NT2/D1 (cell line): ENCODE data around the gene GBP7.

Experiments
- DNase-seq: peaks from one replicate; pipeline ENCODE4 v3.0.0-alpha.2; 2011; ENCODE audit warnings: low read depth, low spot score
- H3K27me3 ChIP-seq: 2 replicates; pipeline ENCODE4 v1.6.0; 2011; ENCODE audit warnings: mild to moderate bottlenecking; ENCODE audit not compliant: insufficient read length, insufficient read depth
- H3K36me3 ChIP-seq: 2 replicates; pipeline ENCODE4 v1.6.1; 2011; ENCODE audit warnings: mild to moderate bottlenecking, low read length, mixed read lengths; ENCODE audit not compliant: insufficient read depth, insufficient read length
- H3K4me1 ChIP-seq: 2 replicates; pipeline ENCODE4 v1.5.1; 2011; ENCODE audit not compliant: insufficient read depth, insufficient read length
- H3K4me3 ChIP-seq: 2 replicates; pipeline ENCODE4 v1.5.1; 2011; ENCODE audit warnings: low read depth; ENCODE audit not compliant: insufficient read length
- H3K9ac ChIP-seq: 2 replicates; pipeline ENCODE4 v1.6.0; 2011; ENCODE audit warnings: low read depth; ENCODE audit not compliant: insufficient read length
- H3K9me3 ChIP-seq: 2 replicates; pipeline ENCODE4 v1.5.1; 2011; ENCODE audit warnings: mild to moderate bottlenecking, low read length; ENCODE audit not compliant: insufficient read depth
- SUZ12 ChIP-seq: IDR thresholded peaks from 2 replicates; pipeline ENCODE4 v1.6.1; 2011; ENCODE audit not compliant: insufficient read length, insufficient read depth; ENCODE audit errors: extremely low read depth
- YY1 ChIP-seq: IDR thresholded peaks from 2 replicates; pipeline ENCODE4 v1.6.1; 2011; ENCODE audit not compliant: insufficient read length, insufficient read depth
- ZNF274 ChIP-seq: IDR thresholded peaks from 2 replicates; pipeline ENCODE4 v1.6.1; 2011; ENCODE audit warnings: mild to moderate bottlenecking, low read depth, low read length

The GBP7 gene

GRCh38 chr1:89201106-89201794 is 25.4 kb upstream of the GBP7 start:
- no peaks in the 10 kb centered on the region for H3K27me3 ChIP-seq
- no peak overlapping the region for H3K9ac ChIP-seq
- H3K9me3 ChIP-seq = peaks cover 17% of the 10 kb centered on the region
- no peak overlapping the region for H3K4me3 ChIP-seq
- DNase-seq = no peak
- H3K4me1 ChIP-seq = no peaks in the 10 kb centered on the region
- TF ChIP-seq YY1 (no peak), ZNF274 (no peak), SUZ12 (no peak)
- H3K36me3 ChIP-seq = no peaks in the 10 kb centered on the region

- Histone ChIP-seq H3K36me3 (no peaks in the 10 kb centered on the region), H3K4me3 (no peak overlapping the region), H3K9ac (no peak overlapping the region), H3K4me1 (no peaks in the 10 kb centered on the region), H3K27me3 (no peaks in the 10 kb centered on the region), H3K9me3 (peaks cover 17% of the 10 kb centered on the region)
- TF ChIP-seq ZNF274 = no peak
- no peak for TF ChIP-seq SUZ12
- no peak for TF ChIP-seq YY1
- DNase-seq = no peak
Measured at GRCh38 chr1:89200663-89201062, 24.9 kb upstream of the GBP7 start.

GRCh38 chr1:89199525-89200031 is 23.8 kb upstream of the GBP7 start:
- Histone ChIP-seq H3K4me3 (no peak overlapping the region), H3K9me3 (peaks cover 6% of the 10 kb centered on the region; the same call in 1 of the 2 replicates), H3K36me3 (no peaks in the 10 kb centered on the region), H3K27me3 (no peaks in the 10 kb centered on the region), H3K4me1 (no peaks in the 10 kb centered on the region), H3K9ac (no peak overlapping the region)
- DNase-seq = no peak
- no peak for TF ChIP-seq YY1
- no peak for TF ChIP-seq ZNF274
- no peak for TF ChIP-seq SUZ12

- Histone ChIP-seq H3K36me3 (no peaks in the 10 kb centered on the region), H3K9ac (no peak within 1 kb of the TSS), H3K27me3 (no peaks in the 10 kb centered on the region), H3K4me3 (no peak within 1 kb of the TSS), H3K9me3 (no peaks in the 10 kb centered on the region), H3K4me1 (no peaks in the 10 kb centered on the region)
- TF ChIP-seq YY1 = no peak
- TF ChIP-seq ZNF274 = no peak
- no peak for DNase-seq
Measured at GRCh38 chr1:89198491-89199072, 22.8 kb upstream of the GBP7 start, which contains the start of gene GBP4. Gene GBP4, minus strand, starts transcription at chr1:89198942. Its CDS starts 108 bp downstream, at chr1:89198834.

GRCh38 chr1:89198081-89198480 is 22.3 kb upstream of the GBP7 start:
- Histone ChIP-seq H3K9ac (no peak overlapping the region), H3K4me1 (no peaks in the 10 kb centered on the region), H3K36me3 (no peaks in the 10 kb centered on the region), H3K27me3 (no peaks in the 10 kb centered on the region), H3K9me3 (no peaks in the 10 kb centered on the region), H3K4me3 (no peak overlapping the region)
- no peak for DNase-seq
- TF ChIP-seq SUZ12 = no peak
- no peak for TF ChIP-seq YY1
- no peak for TF ChIP-seq ZNF274

GRCh38 chr1:89195476-89195875 is 19.7 kb upstream of the GBP7 start:
- no peaks in the 10 kb centered on the region for H3K36me3 ChIP-seq
- no peaks in the 10 kb centered on the region for H3K27me3 ChIP-seq
- H3K4me3 ChIP-seq = no peak overlapping the region
- DNase-seq = no peak
- H3K4me1 ChIP-seq = no peaks in the 10 kb centered on the region
- no peak for TF ChIP-seq SUZ12
- no peak for TF ChIP-seq ZNF274
- no peak for TF ChIP-seq YY1
- no peaks in the 10 kb centered on the region for H3K9me3 ChIP-seq
- H3K9ac ChIP-seq = no peak overlapping the region

GRCh38 chr1:89191314-89191713 is 15.5 kb upstream of the GBP7 start:
- Histone ChIP-seq H3K9ac (no peak overlapping the region), H3K27me3 (no peaks in the 10 kb centered on the region)

More at GRCh38 chr1:89191314-89191713, 15.5 kb upstream of the GBP7 start:
- no peak for DNase-seq
- TF ChIP-seq ZNF274 (no peak), YY1 (no peak), SUZ12 (no peak)
- Histone ChIP-seq H3K4me3 (no peak overlapping the region), H3K36me3 (no peaks in the 10 kb centered on the region), H3K4me1 (no peaks in the 10 kb centered on the region), H3K9me3 (no peaks in the 10 kb centered on the region)
